ENCODE results near the gene TMEM198.

GRCh38 chr2:219542931-219543595 lies 765 bp upstream of the TMEM198 start:
- no peak for TF ChIP-seq OSR1 (CRISPR knock-in tag; IDR thresholded peaks at IDR 0.05)
- no peak for TF ChIP-seq ZNF8 (CRISPR knock-in tag; IDR thresholded peaks at IDR 0.05)
- no peak for TF ChIP-seq ARNTL (CRISPR knock-in tag; IDR thresholded peaks at IDR 0.05; ENCODE audit: borderline replicate concordance, low read depth)
- no peak for TF ChIP-seq TCF4 (CRISPR knock-in tag; IDR thresholded peaks at IDR 0.05; ENCODE audit: borderline replicate concordance)
